ENCODE data around the gene ZNF507. TPM values are rescaled to one million over a fixed set of nuclear protein-coding genes. Genes with fewer than 3 reads are reported as not detected.

The ZNF507 gene
- total RNA-seq, 1 donor from 2014 or later: 33.1 TPM

GRCh38 chr19:32401992-32402391 is 56.6 kb downstream of the ZNF507 start:
- no peaks in the 10 kb centered on the region for H3K9me3 Mint-ChIP-seq
- no peak overlapping the region for H3K4me3 Mint-ChIP-seq
- H3K27ac Mint-ChIP-seq: no peak overlapping the region
- peaks cover 2% of the 10 kb centered on the region for H3K4me1 Mint-ChIP-seq
- peaks cover 1% of the 10 kb centered on the region for H3K36me3 Mint-ChIP-seq (ENCODE audit: low read depth)
- no peaks in the 10 kb centered on the region for H3K27me3 Mint-ChIP-seq
- intact Hi-C loops (cut with micrococcal nuclease): loop anchor here (10.0 kb wide), 1 partner anchor 773 kb away; no protein-coding TSS in a partner anchor
- no peak for DNase-seq

- no peaks in the 10 kb centered on the region for H3K27me3 Mint-ChIP-seq
- intact Hi-C loops (cut with micrococcal nuclease): loop anchor here (10.0 kb wide), 1 partner anchor 771 kb away; no protein-coding TSS in a partner anchor
- H3K27ac Mint-ChIP-seq: no peak overlapping the region
- H3K9me3 Mint-ChIP-seq: no peaks in the 10 kb centered on the region
- peaks cover 2% of the 10 kb centered on the region for H3K36me3 Mint-ChIP-seq (ENCODE audit: low read depth)
- H3K4me3 Mint-ChIP-seq: peak overlapping the region; percentile 89
- peaks cover 6% of the 10 kb centered on the region for H3K4me1 Mint-ChIP-seq
- DNase-seq: no peak
These were observed 58.0 kb downstream of the ZNF507 start for GRCh38 chr19:32403291-32403995.

GRCh38 chr19:32404213-32404932 is 59.0 kb downstream of the ZNF507 start:
- Mint-ChIP-seq H3K4me1 (peaks cover 6% of the 10 kb centered on the region), H3K36me3 (ENCODE audit: low read depth) (peaks cover 8% of the 10 kb centered on the region), H3K27ac (peak overlapping the region; percentile 90), H3K27me3 (no peaks in the 10 kb centered on the region), H3K4me3 (peak overlapping the region; percentile 89), H3K9me3 (no peaks in the 10 kb centered on the region)
- intact Hi-C loops (cut with micrococcal nuclease): loop anchor here (2.0 to 10.0 kb wide), 2 partner anchors 58 to 770 kb away; no protein-coding TSS in a partner anchor
- DNase-seq: no peak

- Mint-ChIP-seq H3K36me3 (ENCODE audit: low read depth) (peaks cover 10% of the 10 kb centered on the region), H3K27ac (peak overlapping the region; percentile 90), H3K9me3 (no peaks in the 10 kb centered on the region), H3K4me3 (peak overlapping the region; percentile 89), H3K27me3 (no peaks in the 10 kb centered on the region), H3K4me1 (peaks cover 6% of the 10 kb centered on the region)
- no peak for DNase-seq
- intact Hi-C loops (cut with micrococcal nuclease): loop anchor here (2.0 to 10.0 kb wide), 3 partner anchors 58 to 770 kb away; partner anchors contain the start of gene PDCD5
These were observed 59.6 kb downstream of the ZNF507 start for GRCh38 chr19:32404933-32405430.

- peak; percentile 98 for DNase-seq
- no peaks in the 10 kb centered on the region for H3K9me3 Mint-ChIP-seq
- H3K4me1 Mint-ChIP-seq: peaks cover 6% of the 10 kb centered on the region
- H3K36me3 Mint-ChIP-seq (ENCODE audit: low read depth): peaks cover 10% of the 10 kb centered on the region
- peak within 1 kb of the TSS; percentile 89 for H3K4me3 Mint-ChIP-seq
- intact Hi-C loops (cut with micrococcal nuclease): loop anchor here (2.0 to 10.0 kb wide), 3 partner anchors 59 to 769 kb away; partner anchors contain the start of gene PDCD5
- H3K27ac Mint-ChIP-seq: peak within 1 kb of the TSS; percentile 90
- H3K27me3 Mint-ChIP-seq: no peaks in the 10 kb centered on the region
These were observed 60.2 kb downstream of the ZNF507 start, which contains the start of gene DPY19L3 for GRCh38 chr19:32405431-32406160. DPY19L3 (plus strand) TSS chr19:32405770; CDS start chr19:32408254, 2,484 bp downstream.

- H3K4me3 Mint-ChIP-seq: peak overlapping the region; percentile 87
- no peak for DNase-seq
- peaks cover 15% of the 10 kb centered on the region for H3K36me3 Mint-ChIP-seq (ENCODE audit: low read depth)
- peaks cover 6% of the 10 kb centered on the region for H3K4me1 Mint-ChIP-seq
- H3K27ac Mint-ChIP-seq: peak overlapping the region; percentile 85
- no peaks in the 10 kb centered on the region for H3K27me3 Mint-ChIP-seq
- no peaks in the 10 kb centered on the region for H3K9me3 Mint-ChIP-seq
- intact Hi-C loops (cut with micrococcal nuclease): loop anchor here (5.0 to 10.0 kb wide), 2 partner anchors 176 to 768 kb away; partner anchors contain the start of gene PDCD5
These were observed 61.0 kb downstream of the ZNF507 start for GRCh38 chr19:32406161-32407003.

- Mint-ChIP-seq H3K4me3 (peak overlapping the region; percentile 87), H3K36me3 (ENCODE audit: low read depth) (peaks cover 18% of the 10 kb centered on the region), H3K9me3 (no peaks in the 10 kb centered on the region), H3K4me1 (peaks cover 6% of the 10 kb centered on the region), H3K27ac (peak overlapping the region; percentile 85), H3K27me3 (no peaks in the 10 kb centered on the region)
- no peak for DNase-seq
- intact Hi-C loops (cut with micrococcal nuclease): loop anchor here (5.0 to 10.0 kb wide), 2 partner anchors 175 to 768 kb away; partner anchors contain the start of gene PDCD5
These were observed 61.9 kb downstream of the ZNF507 start for GRCh38 chr19:32407004-32407992.

GRCh38 chr19:32415246-32415645 is 69.8 kb downstream of the ZNF507 start:
- Mint-ChIP-seq H3K27me3 (no peaks in the 10 kb centered on the region), H3K27ac (no peak overlapping the region), H3K4me3 (no peak overlapping the region), H3K4me1 (no peaks in the 10 kb centered on the region), H3K36me3 (ENCODE audit: low read depth) (peaks cover 21% of the 10 kb centered on the region), H3K9me3 (no peaks in the 10 kb centered on the region)
- intact Hi-C loops (cut with micrococcal nuclease): no loop called here
- DNase-seq: no peak

- no peaks in the 10 kb centered on the region for H3K4me1 Mint-ChIP-seq
- no peak overlapping the region for H3K4me3 Mint-ChIP-seq
- H3K27ac Mint-ChIP-seq: no peak overlapping the region
- peaks cover 21% of the 10 kb centered on the region for H3K36me3 Mint-ChIP-seq (ENCODE audit: low read depth)
- no peaks in the 10 kb centered on the region for H3K9me3 Mint-ChIP-seq
- H3K27me3 Mint-ChIP-seq: no peaks in the 10 kb centered on the region
- DNase-seq: peak; percentile 27
- intact Hi-C loops (cut with micrococcal nuclease): no loop called here
These were observed 70.3 kb downstream of the ZNF507 start for GRCh38 chr19:32415669-32416068.

GRCh38 chr19:32416749-32417456 is 71.5 kb downstream of the ZNF507 start:
- H3K4me1 Mint-ChIP-seq: peaks cover 4% of the 10 kb centered on the region
- peaks cover under 1% of the 10 kb centered on the region for H3K9me3 Mint-ChIP-seq
- H3K27me3 Mint-ChIP-seq: no peaks in the 10 kb centered on the region
- intact Hi-C loops (cut with micrococcal nuclease): no loop called here
- H3K27ac Mint-ChIP-seq: no peak overlapping the region
- peaks cover 14% of the 10 kb centered on the region for H3K36me3 Mint-ChIP-seq (ENCODE audit: low read depth)
- H3K4me3 Mint-ChIP-seq: no peak overlapping the region
- DNase-seq: no peak

- DNase-seq: no peak
- Mint-ChIP-seq H3K27ac (no peak overlapping the region), H3K27me3 (no peaks in the 10 kb centered on the region), H3K4me1 (peaks cover 9% of the 10 kb centered on the region), H3K36me3 (ENCODE audit: low read depth) (peaks cover 11% of the 10 kb centered on the region), H3K4me3 (no peak overlapping the region), H3K9me3 (peaks cover 6% of the 10 kb centered on the region)
- intact Hi-C loops (cut with micrococcal nuclease): no loop called here
These were observed 72.7 kb downstream of the ZNF507 start for GRCh38 chr19:32418155-32418554.
